GM19324 (cell line): Measurements from ENCODE around the gene COMTD1.

ENCODE experiments used
- ATAC-seq: cut with Tn5 transposase; IDR thresholded peaks from one replicate; pipeline ENCODE4 v1.9.1; 2021; ENCODE audit warnings: mild to moderate bottlenecking, moderate library complexity; ENCODE audit not compliant: unreplicated experiment, low FRiP score

COMTD1 gene

GRCh38 chr10:75235375-75236177 is at the start of gene COMTD1:
Gene COMTD1, minus strand, starts transcription at chr10:75235957. Its CDS starts 29 bp downstream, at chr10:75235928.
- peak; percentile 70 for ATAC-seq

- ATAC-seq = no peak
Observed at GRCh38 chr10:75283671-75284470, 48.1 kb upstream of the COMTD1 start.

- ATAC-seq = no peak
Observed at GRCh38 chr10:75283078-75283670, 47.4 kb upstream of the COMTD1 start.

- no peak for ATAC-seq
Observed at GRCh38 chr10:75281974-75282373, 46.2 kb upstream of the COMTD1 start.

GRCh38 chr10:75280236-75280635 is 44.5 kb upstream of the COMTD1 start:
- no peak for ATAC-seq

- no peak for ATAC-seq
Observed at GRCh38 chr10:75276069-75276872, 40.5 kb upstream of the COMTD1 start.

GRCh38 chr10:75272896-75273295 is 37.1 kb upstream of the COMTD1 start:
- ATAC-seq = no peak

- no peak for ATAC-seq
Observed at GRCh38 chr10:75272094-75272493, 36.3 kb upstream of the COMTD1 start.

- ATAC-seq = no peak
Observed at GRCh38 chr10:75269605-75270004, 33.8 kb upstream of the COMTD1 start.

- ATAC-seq = no peak
Observed at GRCh38 chr10:75266945-75267344, 31.2 kb upstream of the COMTD1 start.

- no peak for ATAC-seq
Observed at GRCh38 chr10:75265856-75266255, 30.1 kb upstream of the COMTD1 start.

- no peak for ATAC-seq
Observed at GRCh38 chr10:75263806-75264205, 28.0 kb upstream of the COMTD1 start.

- no peak for ATAC-seq
Observed at GRCh38 chr10:75261813-75262705, 26.3 kb upstream of the COMTD1 start.

GRCh38 chr10:75260990-75261389 is 25.2 kb upstream of the COMTD1 start:
- no peak for ATAC-seq

GRCh38 chr10:75254739-75255138 is 19.0 kb upstream of the COMTD1 start:
- no peak for ATAC-seq

GRCh38 chr10:75253281-75254220 is 17.8 kb upstream of the COMTD1 start:
- no peak for ATAC-seq

GRCh38 chr10:75250934-75251333 is 15.2 kb upstream of the COMTD1 start:
- no peak for ATAC-seq

GRCh38 chr10:75247797-75248196 is 12.0 kb upstream of the COMTD1 start:
- no peak for ATAC-seq
